ENCODE measurements around the gene SLC7A8.

- no peak for TF ChIP-seq CTCF (IDR thresholded peaks at IDR 0.05; ENCODE audit: insufficient read depth, low read length)
- TF ChIP-seq REST (IDR thresholded peaks at IDR 0.05; ENCODE audit: insufficient replicate concordance, low read depth), result no peak
- no peak for TF ChIP-seq SPI1 (IDR thresholded peaks at IDR 0.05; ENCODE audit: borderline replicate concordance, low read depth)
- TF ChIP-seq POLR2AphosphoS5 (IDR thresholded peaks at IDR 0.05; ENCODE audit: low read depth), result no peak
- TF ChIP-seq GABPA (IDR thresholded peaks at IDR 0.05; ENCODE audit: low read depth), result no peak
These were observed 24.9 kb upstream of the SLC7A8 start for GRCh38 chr14:23208324-23208723.
